H9 (cell line): Measurements from ENCODE around the gene ENDOU. TPM values are rescaled to one million over a fixed set of nuclear protein-coding genes. Genes with fewer than 3 reads are reported as not detected.

Source experiments
- DNase-seq: peaks from one replicate; pipeline ENCODE4 v3.0.0-alpha.2; 2017
- H2AFZ ChIP-seq: one replicate; pipeline ENCODE4 v1.6.1; 2013; ENCODE audit warnings: mild to moderate bottlenecking, low read length, control low read depth, moderate library complexity
- H2AK5ac ChIP-seq: 2 replicates; pipeline ENCODE4 v1.6.1; 2013; ENCODE audit warnings: low read length, control low read depth, mixed read lengths; ENCODE audit not compliant: insufficient read length
- H2BK120ac ChIP-seq: one replicate; pipeline ENCODE4 v1.6.1; 2013; ENCODE audit warnings: low read depth, mild to moderate bottlenecking, low read length, control low read depth, inconsistent platforms; ENCODE audit not compliant: poor library complexity, severe bottlenecking
- H2BK12ac ChIP-seq: 2 replicates; pipeline ENCODE4 v1.6.1; 2013; ENCODE audit warnings: low read length, control low read depth, mixed read lengths, low read depth; ENCODE audit not compliant: insufficient read length
- H2BK15ac ChIP-seq: 2 replicates; pipeline ENCODE4 v1.6.1; 2013; ENCODE audit warnings: low read depth, low read length, control low read depth
- H2BK20ac ChIP-seq: one replicate; pipeline ENCODE4 v1.6.1; 2013; ENCODE audit warnings: low read depth, mild to moderate bottlenecking, low read length, control low read depth, inconsistent platforms; ENCODE audit not compliant: poor library complexity, severe bottlenecking
- H2BK5ac ChIP-seq: 2 replicates; pipeline ENCODE4 v1.6.1; 2013; ENCODE audit warnings: low read length, control low read depth, mixed read lengths; ENCODE audit not compliant: insufficient read length
- H3K14ac ChIP-seq: 2 replicates; pipeline ENCODE4 v1.6.1; 2013; ENCODE audit warnings: low read length, control low read depth; ENCODE audit not compliant: insufficient read depth
- H3K18ac ChIP-seq: 2 replicates; pipeline ENCODE4 v1.6.1; 2013; ENCODE audit warnings: low read depth, mild to moderate bottlenecking, mixed read lengths, low read length, control low read depth; ENCODE audit not compliant: insufficient read length
- H3K23ac ChIP-seq: 2 replicates; pipeline ENCODE4 v1.6.1; 2013; ENCODE audit warnings: low read length, control low read depth, mixed read lengths, low read depth; ENCODE audit not compliant: insufficient read length
- H3K23me2 ChIP-seq: 2 replicates; pipeline ENCODE4 v1.6.1; 2013; ENCODE audit warnings: low read depth, mild to moderate bottlenecking, mixed read lengths, low read length, control low read depth; ENCODE audit not compliant: insufficient read length, poor library complexity, severe bottlenecking
- H3K27ac ChIP-seq: 2 replicates; pipeline ENCODE4 v1.5.1; 2013; ENCODE audit warnings: low read length, control low read depth, mixed read lengths, low read depth; ENCODE audit not compliant: insufficient read length
- H3K27me3 ChIP-seq: 2 replicates; pipeline ENCODE4 v1.6.1; 2013; ENCODE audit warnings: low read length, control low read depth, inconsistent platforms; ENCODE audit not compliant: insufficient read depth
- H3K4ac ChIP-seq: 2 replicates; pipeline ENCODE4 v1.6.1; 2013; ENCODE audit warnings: low read depth, mild to moderate bottlenecking, control low read depth, inconsistent platforms, low read length, moderate library complexity
- H3K4me1 ChIP-seq: 2 replicates; pipeline ENCODE4 v1.6.1; 2013; ENCODE audit warnings: low read length, control low read depth, inconsistent platforms; ENCODE audit not compliant: insufficient read depth
- H3K4me2 ChIP-seq: 2 replicates; pipeline ENCODE4 v1.6.1; 2013; ENCODE audit warnings: low read length, control low read depth, mixed read lengths; ENCODE audit not compliant: insufficient read length, insufficient read depth
- H3K56ac ChIP-seq: 2 replicates; pipeline ENCODE4 v1.6.1; 2013; ENCODE audit warnings: low read depth, mild to moderate bottlenecking, mixed read lengths, low read length, control low read depth; ENCODE audit not compliant: insufficient read length
- H3K79me1 ChIP-seq: 2 replicates; pipeline ENCODE4 v1.6.1; 2013; ENCODE audit warnings: low read depth, mild to moderate bottlenecking, moderate library complexity, low read length, control low read depth, inconsistent platforms; ENCODE audit not compliant: insufficient read depth, poor library complexity, severe bottlenecking
- H3K79me2 ChIP-seq: 2 replicates; pipeline ENCODE4 v1.6.1; 2013; ENCODE audit warnings: low read length, control low read depth, inconsistent platforms; ENCODE audit not compliant: insufficient read depth
- H3K9ac ChIP-seq: 2 replicates; pipeline ENCODE4 v1.6.1; 2013; ENCODE audit warnings: low read length, control low read depth, mixed read lengths; ENCODE audit not compliant: insufficient read length; ENCODE audit errors: extremely low read depth
- H3K9me3 ChIP-seq: one replicate; pipeline ENCODE4 v1.6.1; 2013; ENCODE audit warnings: low read depth, low read length, inconsistent platforms; ENCODE audit not compliant: control insufficient read depth
- H3T11ph ChIP-seq: one replicate; pipeline ENCODE4 v1.6.1; 2013; ENCODE audit warnings: mild to moderate bottlenecking, low read length, control low read depth, inconsistent platforms
- H4K20me1 ChIP-seq: one replicate; pipeline ENCODE4 v1.6.1; 2013; ENCODE audit not compliant: control insufficient read depth, insufficient read length, insufficient read depth
- H4K5ac ChIP-seq: 2 replicates; pipeline ENCODE4 v1.6.1; 2013; ENCODE audit warnings: low read depth, mild to moderate bottlenecking, mixed read lengths, low read length, control low read depth; ENCODE audit not compliant: insufficient read length
- H4K8ac ChIP-seq: replicated peaks from 2 replicates; pipeline ENCODE4 v1.6.1; 2013; ENCODE audit warnings: low read length, control low read depth, mixed read lengths, low read depth; ENCODE audit not compliant: insufficient read length
- H4K91ac ChIP-seq: 2 replicates; pipeline ENCODE4 v1.6.1; 2013; ENCODE audit warnings: low read depth, mild to moderate bottlenecking, moderate library complexity, mixed read lengths, low read length, control low read depth; ENCODE audit not compliant: insufficient read length
- H3K27ac Mint-ChIP-seq, 3 experiments: 2 replicates in 2 of 3; 3 replicates in 1 of 3; pipeline ENCODE4 v1.8.0; 2020 to 2021; ENCODE audit warnings: mixed read lengths in 3 of 3, mild to moderate bottlenecking in 1 of 3, moderate library complexity in 1 of 3
- H3K27me3 Mint-ChIP-seq: 2 replicates; pipeline ENCODE4 v1.8.0; 2021; ENCODE audit warnings: low read depth, mild to moderate bottlenecking, moderate library complexity, mixed read lengths
- H3K36me3 Mint-ChIP-seq, 3 experiments: 2 replicates in 2 of 3; 3 replicates in 1 of 3; pipeline ENCODE4 v1.8.0; 2020 to 2021; ENCODE audit warnings: low read depth in 3 of 3, mixed read lengths in 3 of 3; ENCODE audit not compliant: insufficient read depth in 1 of 3
- H3K4me1 Mint-ChIP-seq, 2 experiments: 2 replicates each; pipeline ENCODE4 v1.8.0; 2020; ENCODE audit warnings: mixed read lengths in 2 of 2
- H3K4me3 Mint-ChIP-seq, 2 experiments: 2 replicates in 1 of 2; 3 replicates in 1 of 2; pipeline ENCODE4 v1.8.0; 2020 to 2021; ENCODE audit warnings: mild to moderate bottlenecking in 2 of 2, mixed read lengths in 2 of 2, moderate library complexity in 1 of 2
- H3K9me3 Mint-ChIP-seq, 2 experiments: 2 replicates in 1 of 2; 3 replicates in 1 of 2; pipeline ENCODE4 v1.8.0; 2020; ENCODE audit warnings: mild to moderate bottlenecking in 2 of 2, mixed read lengths in 2 of 2, moderate library complexity in 1 of 2
- WGBS: extraction: QIAGEN DNeasy Blood & Tissue Kit; methylation state at CpG from one replicate; pipeline ENCODE4 v1.1.7; 2013; ENCODE audit warnings: missing lambda C conversion rate, low lambda C conversion rate, mixed read lengths; ENCODE audit not compliant: insufficient read length; ENCODE audit errors: extremely low coverage; 5-methylcytosine and 5-hydroxymethylcytosine counted together
- total RNA-seq: library from RNA; stranded (reverse); gene quantifications from 2 replicates; pipeline ENCODE4 v1.2.1, GENCODE V29; 2021
- TF ChIP-seq, protein P1 (sequence below): fragments of 200-600 bp; sonication (generic); conservative IDR thresholded peaks from 3 replicates; pipeline ENCODE4 v1.8.0; 2021; ENCODE audit warnings: antibody characterized with exemption, mild to moderate bottlenecking

Gene ENDOU
- total RNA-seq, 1 experiment from 2014 or later, result not detected

DNA sequence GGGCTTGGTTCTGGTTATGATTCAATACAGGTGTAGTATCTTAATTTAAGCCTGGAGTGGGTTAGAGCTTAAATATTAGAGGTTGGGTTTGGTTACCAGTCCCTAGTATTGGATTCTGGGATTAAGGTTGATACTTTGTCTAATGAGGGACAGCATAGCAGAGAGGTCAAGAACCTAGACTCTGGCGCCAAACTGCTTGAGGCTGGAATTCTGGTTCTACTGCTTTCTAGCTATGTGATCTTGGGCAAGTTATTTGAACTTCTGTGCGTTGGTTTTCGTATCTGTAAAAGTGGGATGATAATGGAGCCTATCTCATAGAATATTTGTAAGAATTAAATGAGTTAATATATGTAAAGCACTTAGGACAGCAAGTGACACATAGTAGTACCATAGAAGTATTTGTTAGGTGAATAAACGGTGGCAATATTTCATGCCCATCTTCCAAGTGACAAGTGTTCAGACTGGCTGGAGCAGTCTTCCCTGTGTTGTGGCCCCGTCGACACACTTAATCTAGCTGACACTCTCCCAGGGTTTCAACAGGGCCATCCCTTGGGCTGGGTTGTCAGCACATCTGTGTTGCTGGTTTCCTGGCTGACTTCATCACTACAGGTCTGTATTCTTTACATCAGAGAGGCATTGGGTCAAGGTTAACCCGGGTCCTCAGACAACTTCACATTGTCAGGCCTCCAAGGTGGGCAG is 3.0 kb downstream of the ENDOU start:
- H3K4ac ChIP-seq, result no peak overlapping the region
- H2AFZ ChIP-seq, result no peak overlapping the region
- no peak overlapping the region for H2AK5ac ChIP-seq
- DNase-seq, result peak; percentile 14
- H2BK5ac ChIP-seq, result no peak overlapping the region
- H2BK15ac ChIP-seq, result no peak overlapping the region
- H3K27ac ChIP-seq, result no peak overlapping the region
- no peaks in the 10 kb centered on the region for H3K9me3 ChIP-seq
- H3K18ac ChIP-seq, result no peak overlapping the region
- H3K79me2 ChIP-seq, result no peaks in the 10 kb centered on the region
- Mint-ChIP-seq H3K4me3 (no peak overlapping the region), H3K27ac (no peak overlapping the region; a peak in 1 of 7 replicates), H3K4me1 (peaks cover 10 to 11% of the 10 kb centered on the region in 2 experiments), H3K27me3 (peaks cover 27% of the 10 kb centered on the region), H3K9me3 (no peaks in the 10 kb centered on the region), H3K36me3 (no peaks in the 10 kb centered on the region)
- H2BK120ac ChIP-seq, result no peak overlapping the region
- H3K4me1 ChIP-seq, result no peaks in the 10 kb centered on the region
- H4K20me1 ChIP-seq, result no peaks in the 10 kb centered on the region
- H3K27me3 ChIP-seq, result no peaks in the 10 kb centered on the region
- no peak overlapping the region for H3K56ac ChIP-seq
- H4K8ac ChIP-seq, result no peak overlapping the region
- no peak overlapping the region for H3K4me2 ChIP-seq
- no peak overlapping the region for H4K91ac ChIP-seq
- no CpG with 5 or more reads among the region's 7 CpGs for WGBS
- H2BK12ac ChIP-seq, result no peak overlapping the region
- no peak overlapping the region for H2BK20ac ChIP-seq
- H3K9ac ChIP-seq, result no peak overlapping the region
- H3K14ac ChIP-seq, result no peak overlapping the region
- no peaks in the 10 kb centered on the region for H3K79me1 ChIP-seq
- TF ChIP-seq, protein P1, sequence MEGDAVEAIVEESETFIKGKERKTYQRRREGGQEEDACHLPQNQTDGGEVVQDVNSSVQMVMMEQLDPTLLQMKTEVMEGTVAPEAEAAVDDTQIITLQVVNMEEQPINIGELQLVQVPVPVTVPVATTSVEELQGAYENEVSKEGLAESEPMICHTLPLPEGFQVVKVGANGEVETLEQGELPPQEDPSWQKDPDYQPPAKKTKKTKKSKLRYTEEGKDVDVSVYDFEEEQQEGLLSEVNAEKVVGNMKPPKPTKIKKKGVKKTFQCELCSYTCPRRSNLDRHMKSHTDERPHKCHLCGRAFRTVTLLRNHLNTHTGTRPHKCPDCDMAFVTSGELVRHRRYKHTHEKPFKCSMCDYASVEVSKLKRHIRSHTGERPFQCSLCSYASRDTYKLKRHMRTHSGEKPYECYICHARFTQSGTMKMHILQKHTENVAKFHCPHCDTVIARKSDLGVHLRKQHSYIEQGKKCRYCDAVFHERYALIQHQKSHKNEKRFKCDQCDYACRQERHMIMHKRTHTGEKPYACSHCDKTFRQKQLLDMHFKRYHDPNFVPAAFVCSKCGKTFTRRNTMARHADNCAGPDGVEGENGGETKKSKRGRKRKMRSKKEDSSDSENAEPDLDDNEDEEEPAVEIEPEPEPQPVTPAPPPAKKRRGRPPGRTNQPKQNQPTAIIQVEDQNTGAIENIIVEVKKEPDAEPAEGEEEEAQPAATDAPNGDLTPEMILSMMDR, result no peak
- no peak overlapping the region for H4K5ac ChIP-seq
- no peaks in the 10 kb centered on the region for H3K23me2 ChIP-seq
- H3T11ph ChIP-seq, result no peak overlapping the region
- no peak overlapping the region for H3K23ac ChIP-seq
